Cardiac septum (tissue), 1 donor: ENCODE data around the gene TSPEAR. TPM values are rescaled to one million over a fixed set of nuclear protein-coding genes. Genes with fewer than 3 reads are reported as not detected.

Experiments used
- DNase-seq: peaks from one replicate; pipeline ENCODE4 v3.0.0-alpha.2; 2020; ENCODE audit warnings: low spot score
- intact Hi-C: fragments of 100-400 bp; cut with DNase I; formaldehyde crosslinking; loops from one replicate; pipeline ENCODE4 v1.14.0; 2022
- total RNA-seq: library from RNA; stranded (reverse); fragmentation: NEBNext Ultra II Directional; extraction: Animal tissue kit (Norgen Biotek cat#: 25700); gene quantifications from one replicate; pipeline ENCODE4 v1.2.1, GENCODE V29; 2021
- donor health status: DM: no; HTN: no; CAD: no.

TSPEAR gene
- total RNA-seq, 1 donor from 2014 or later, result not detected

GRCh38 chr21:44477712-44478111, 233.7 kb downstream of the TSPEAR start:
- intact Hi-C loops, result no loop called here
- no peak for DNase-seq

- DNase-seq, result no peak
- intact Hi-C loops, result no loop called here
These were observed 234.2 kb downstream of the TSPEAR start for GRCh38 chr21:44477131-44477530.

GRCh38 chr21:44475266-44475845, 236.0 kb downstream of the TSPEAR start:
- DNase-seq, result no peak
- intact Hi-C loops, result no loop called here

- no peak for DNase-seq
- intact Hi-C loops, result no loop called here
These were observed 237.3 kb downstream of the TSPEAR start for GRCh38 chr21:44473915-44474555.

GRCh38 chr21:44471996-44472395, 239.4 kb downstream of the TSPEAR start:
- DNase-seq, result no peak
- intact Hi-C loops, result no loop called here

- intact Hi-C loops, result no loop called here
- DNase-seq, result no peak
These were observed 240.0 kb downstream of the TSPEAR start for GRCh38 chr21:44471341-44471740.

- DNase-seq, result no peak
- intact Hi-C loops, result no loop called here
These were observed 243.5 kb downstream of the TSPEAR start for GRCh38 chr21:44467859-44468195.

- intact Hi-C loops, result no loop called here
- no peak for DNase-seq
These were observed 244.1 kb downstream of the TSPEAR start for GRCh38 chr21:44466996-44467858.

GRCh38 chr21:44466351-44466954, 244.9 kb downstream of the TSPEAR start:
- DNase-seq, result no peak
- intact Hi-C loops, result no loop called here

- no peak for DNase-seq
- intact Hi-C loops, result no loop called here
These were observed 247.0 kb downstream of the TSPEAR start for GRCh38 chr21:44464351-44464750.

- intact Hi-C loops, result no loop called here
- no peak for DNase-seq
These were observed 247.6 kb downstream of the TSPEAR start for GRCh38 chr21:44463724-44464123.

- intact Hi-C loops, result no loop called here
- DNase-seq, result no peak
These were observed 248.6 kb downstream of the TSPEAR start for GRCh38 chr21:44462834-44463200.

GRCh38 chr21:44462086-44462833, 249.1 kb downstream of the TSPEAR start:
- intact Hi-C loops, result no loop called here
- DNase-seq, result no peak

GRCh38 chr21:44461464-44462001, 249.8 kb downstream of the TSPEAR start:
- intact Hi-C loops, result no loop called here
- DNase-seq, result no peak

GRCh38 chr21:44461005-44461404, 250.4 kb downstream of the TSPEAR start:
- intact Hi-C loops, result no loop called here
- no peak for DNase-seq

GRCh38 chr21:44460441-44460755, 251.0 kb downstream of the TSPEAR start:
- DNase-seq, result no peak
- intact Hi-C loops, result no loop called here

GRCh38 chr21:44459712-44460440, 251.5 kb downstream of the TSPEAR start:
- DNase-seq, result no peak
- intact Hi-C loops, result loop anchor here (5.0 kb wide), 1 partner anchor 123 kb away; the partner anchor contains the start of gene CFAP410

GRCh38 chr21:44458971-44459711, 252.2 kb downstream of the TSPEAR start:
- peak; percentile 70 for DNase-seq
- intact Hi-C loops, result loop anchor here (5.0 kb wide), 1 partner anchor 122 kb away; the partner anchor contains the start of gene CFAP410
